K562 (cell line): ENCODE results near the gene CTSW. TPM values are rescaled to one million over a fixed set of nuclear protein-coding genes. Genes with fewer than 3 reads are reported as not detected.
A peak's percentile ranks its signal among the peaks of the same experiment; 100 is the strongest.

Experiments used
- ATAC-seq: fragments of 200-7000 bp; cut with Tn5 transposase; 3 replicates; pipeline ENCODE4 v1.9.1; 2020; ENCODE audit warnings: moderate library complexity
- BruUV-seq: library from RNA; stranded (reverse); fragments of 400-500 nt; replicated peaks from 2 replicates; lab custom pipeline; 2021; lab: Mats Ljungman, UMichigan
- CTCF ChIA-PET: fragments of 300-600 bp; formaldehyde crosslinking; extraction: SDS; loops from one replicate; lab custom pipeline; 2021; ENCODE audit warnings: low intra/inter-chr PET ratio; lab: Yijun Ruan, JAX
- POLR2A ChIA-PET: fragments of 300-600, 350-650 bp; sonication (Branson Sonifier 250); formaldehyde crosslinking; extraction: SDS; loops from one replicate; lab custom pipeline; 2021; ENCODE audit warnings: antibody characterized with exemption, inconsistent platforms; lab: Yijun Ruan, JAX
- DNase-seq, 4 experiments: peaks; one replicate each; pipeline versions ENCODE4 v3.0.0 to v3.0.0-alpha.2; 2011 to 2018; ENCODE audit warnings: low spot score in 3 of 4, mixed read lengths in 3 of 4; ENCODE audit errors: extremely low read depth in 1 of 4
- FAIRE-seq: peaks from 2 replicates; lab custom pipeline; 2011; peaks lifted over from hg19 to GRCh38; lab: Jason Lieb, UNC
- H2AFZ ChIP-seq: 2 replicates; pipeline ENCODE4 v1.6.0; 2011; ENCODE audit warnings: low read depth, low read length, control low read depth, inconsistent platforms
- H3K27ac ChIP-seq: fragments of 200-600 bp; 3 replicates; pipeline ENCODE4 v1.8.0; 2011; ENCODE audit warnings: low read depth, mild to moderate bottlenecking, control low read depth, inconsistent platforms, low read length, moderate library complexity, mixed read lengths; ENCODE audit errors: extremely low read depth
- H3K27me3 ChIP-seq, 2 experiments: fragments of 300-600 bp in 1 of 2; 2 replicates in 1 of 2; 3 replicates in 1 of 2; pipeline versions ENCODE4 v1.6.0 to v1.8.0; 2011; ENCODE audit warnings: inconsistent platforms in 2 of 2, low read length in 2 of 2, mild to moderate bottlenecking in 1 of 2, mixed read lengths in 1 of 2, moderate library complexity in 1 of 2; ENCODE audit not compliant: control insufficient read depth in 2 of 2, insufficient read depth in 2 of 2
- H3K36me3 ChIP-seq: fragments of 300-600 bp; 3 replicates; pipeline ENCODE4 v1.8.0; 2011; ENCODE audit warnings: mild to moderate bottlenecking, low read length, inconsistent platforms; ENCODE audit not compliant: control insufficient read depth, insufficient read depth
- H3K4me1 ChIP-seq, 2 experiments: fragments of 200-600 bp in 1 of 2; replicated peaks in 1 of 2; 2 replicates in 1 of 2; 3 replicates in 1 of 2; pipeline versions ENCODE4 v1.5.1 to v1.8.0; 2011; ENCODE audit warnings: inconsistent platforms in 2 of 2, low read length in 2 of 2, mild to moderate bottlenecking in 1 of 2, mixed read lengths in 1 of 2, moderate library complexity in 1 of 2; ENCODE audit not compliant: control insufficient read depth in 2 of 2, insufficient read depth in 2 of 2
- H3K4me2 ChIP-seq: 2 replicates; pipeline ENCODE4 v1.6.1; 2011; ENCODE audit warnings: low read length, control low read depth, inconsistent platforms, mixed read lengths; ENCODE audit not compliant: insufficient read depth
- H3K4me3 ChIP-seq: fragments of 200-600 bp; sonication (generic), shearing (Covaris generic); 2 replicates; pipeline ENCODE4 v1.5.1; 2016; ENCODE audit warnings: control low read depth, inconsistent platforms
- H3K79me2 ChIP-seq: fragments of 200-600 bp; 3 replicates; pipeline ENCODE4 v1.8.0; 2011; ENCODE audit warnings: low read length, inconsistent platforms; ENCODE audit not compliant: control insufficient read depth, insufficient read depth
- H3K9ac ChIP-seq, 2 experiments: 2 replicates each; pipeline versions ENCODE4 v1.6.0 to v1.6.1; 2011; ENCODE audit warnings: low read depth in 2 of 2, low read length in 2 of 2, control low read depth in 1 of 2, inconsistent platforms in 1 of 2, mild to moderate bottlenecking in 1 of 2, mixed read lengths in 1 of 2; ENCODE audit not compliant: insufficient read depth in 1 of 2
- H3K9me1 ChIP-seq: one replicate; pipeline ENCODE4 v1.6.0; 2011; ENCODE audit warnings: inconsistent platforms, mild to moderate bottlenecking, low read length, moderate library complexity; ENCODE audit not compliant: control insufficient read depth, insufficient read depth
- H3K9me3 ChIP-seq: replicated peaks from 2 replicates; pipeline ENCODE4 v1.5.1; 2011; ENCODE audit warnings: low read depth, low read length, inconsistent platforms; ENCODE audit not compliant: control insufficient read depth, insufficient read depth
- H4K20me1 ChIP-seq: replicated peaks from 2 replicates; pipeline ENCODE4 v1.6.1; 2011; ENCODE audit warnings: low read length, inconsistent platforms, mixed read lengths; ENCODE audit not compliant: control insufficient read depth, insufficient read depth
- RBM15 ChIP-seq: fragments of 200-400 bp; formaldehyde crosslinking; IDR thresholded peaks from 2 replicates; pipeline ENCODE4 v1.6.1; 2018; ENCODE audit warnings: mild to moderate bottlenecking, low read length, moderate library complexity; ENCODE audit not compliant: insufficient read depth
- ZC3H4 ChIP-seq: sonication (generic); formaldehyde crosslinking; IDR thresholded peaks from 2 replicates; pipeline ENCODE4 v1.9.0; 2021; ENCODE audit warnings: missing genetic modification reagents, borderline replicate concordance
- ZNF316 ChIP-seq: fragments of 450-650 bp; IDR thresholded peaks from 2 replicates; pipeline ENCODE4 v1.6.1; 2016
- WGBS: fragments of 100-300 bp; shearing (Covaris generic); methylation state at CpG from one replicate; pipeline ENCODE4 v1.1.6; 2016; ENCODE audit warnings: low coverage, mixed read lengths; ENCODE audit not compliant: insufficient coverage; ENCODE audit errors: missing lambda C conversion rate; 5-methylcytosine and 5-hydroxymethylcytosine counted together
- in situ Hi-C: fragments of 300-500 bp; cut with MboI; formaldehyde crosslinking; loops from 4 replicates; pipeline ENCODE4 v1.15.0; 2018; ENCODE audit warnings: inconsistent platforms, mixed read lengths
- intact Hi-C: fragments of 100-400 bp; cut with micrococcal nuclease; formaldehyde crosslinking; loops from 2 replicates; pipeline ENCODE4 v1.14.2; 2022
- polyA plus RNA-seq, 8 experiments: library from polyadenylated mRNA; depleted of rRNA in 4 of 8; stranded (reverse) in 5 of 8; unstranded in 3 of 8; fragments of >200 nt; fragmentation: Nextera tagmentation in 2 of 8; fragmentation: Illumina TruSeq in 1 of 8; extraction: Ambion mirVana in 2 of 8; extraction: Trizol in 1 of 8; gene quantifications; 2 replicates each; pipeline versions ENCODE4 v1.2.1 to v1.2.3, GENCODE V29; 2011 to 2014; ENCODE audit warnings: inconsistent platforms in 1 of 8, missing spikeins in 1 of 8
- total RNA-seq, 7 experiments: library from RNA; depleted of rRNA in 6 of 7; stranded (reverse); fragments of >200 nt in 6 of 7; fragmentation: Illumina TruSeq in 2 of 7; extraction: Trizol in 2 of 7; gene quantifications; 2 replicates each; pipeline versions ENCODE4 v1.2.1 to v1.2.3, GENCODE V29; 2011 to 2021; ENCODE audit warnings: low replicate concordance in 1 of 7
- TF ChIP-seq, protein P1 (sequence below): sonication (generic); formaldehyde crosslinking; IDR thresholded peaks from 2 replicates; pipeline ENCODE4 v1.8.0; 2023; ENCODE audit warnings: mild to moderate bottlenecking, missing genetic modification reagents

Gene CTSW
- total and polyA plus RNA-seq, 9 of the 15 experiments (the other 6 are each of a cell fraction or from before 2014, with no cell fraction given) = 0.04 TPM; not detected in 8

DNA sequence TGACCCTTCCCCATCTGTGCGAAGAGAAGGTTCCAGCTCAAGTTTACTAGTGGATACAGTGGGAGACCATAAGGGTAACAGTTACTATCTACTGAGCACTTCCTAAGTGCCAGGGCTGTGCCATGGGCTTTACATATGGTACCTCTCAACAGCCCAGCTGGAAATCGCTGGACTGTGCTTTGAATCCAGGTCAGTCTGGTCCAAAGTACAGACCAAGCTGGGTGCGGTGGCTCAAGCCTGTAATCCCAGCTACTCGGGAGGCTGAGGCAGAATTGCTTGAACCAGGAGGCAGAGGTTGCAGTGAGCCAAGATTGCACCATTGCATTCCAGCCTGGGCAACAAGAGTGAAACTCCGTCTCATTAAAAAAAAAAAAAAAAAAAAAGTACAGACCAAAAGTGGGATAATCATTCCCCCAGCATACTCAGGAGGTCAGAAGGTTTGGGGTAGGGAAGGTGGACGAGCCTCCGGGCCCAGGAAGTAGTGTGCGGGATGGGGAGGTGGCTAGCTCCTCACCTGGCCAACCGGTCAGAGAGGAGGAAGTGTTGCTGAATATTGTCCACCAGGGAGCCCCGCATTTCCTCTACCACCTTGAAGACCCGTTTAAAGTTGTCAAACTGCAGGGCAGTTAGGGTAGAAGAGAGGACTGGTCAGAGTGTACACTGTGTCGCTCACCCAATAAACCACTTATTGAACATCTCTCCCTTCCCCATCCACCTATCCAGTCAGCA lies 6.3 kb downstream of the CTSW start:
- 80% methylated on average over 10 of the region's 12 CpGs for WGBS
- H4K20me1 ChIP-seq = peaks cover 3% of the 10 kb centered on the region; the same call in 1 of the 2 replicates
- H3K4me3 ChIP-seq = no peak overlapping the region
- TF ChIP-seq ZNF316 (peak; percentile 42; the same call in 1 of the 2 replicates), RBM15 (no peak), ZC3H4 (CRISPR knock-in tag) (no peak)
- TF ChIP-seq, protein P1, sequence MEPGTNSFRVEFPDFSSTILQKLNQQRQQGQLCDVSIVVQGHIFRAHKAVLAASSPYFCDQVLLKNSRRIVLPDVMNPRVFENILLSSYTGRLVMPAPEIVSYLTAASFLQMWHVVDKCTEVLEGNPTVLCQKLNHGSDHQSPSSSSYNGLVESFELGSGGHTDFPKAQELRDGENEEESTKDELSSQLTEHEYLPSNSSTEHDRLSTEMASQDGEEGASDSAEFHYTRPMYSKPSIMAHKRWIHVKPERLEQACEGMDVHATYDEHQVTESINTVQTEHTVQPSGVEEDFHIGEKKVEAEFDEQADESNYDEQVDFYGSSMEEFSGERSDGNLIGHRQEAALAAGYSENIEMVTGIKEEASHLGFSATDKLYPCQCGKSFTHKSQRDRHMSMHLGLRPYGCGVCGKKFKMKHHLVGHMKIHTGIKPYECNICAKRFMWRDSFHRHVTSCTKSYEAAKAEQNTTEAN = no peak
- H3K9me1 ChIP-seq = no peaks in the 10 kb centered on the region
- CTCF ChIA-PET = interaction anchor here (0.5 to 1.4 kb wide), 3 partner anchors 11 to 260 kb away, joined by 3 to 5 read pairs (median 4); partner anchors contain the start of gene MUS81
- no peaks in the 10 kb centered on the region for H3K9me3 ChIP-seq
- no peaks in the 10 kb centered on the region for H3K27me3 ChIP-seq
- H3K9ac ChIP-seq = no peak overlapping the region
- ATAC-seq = no peak
- H2AFZ ChIP-seq = no peak overlapping the region
- H3K36me3 ChIP-seq = peaks cover 50% of the 10 kb centered on the region
- no peak overlapping the region for H3K27ac ChIP-seq
- POLR2A ChIA-PET = interaction anchor here (0.7 to 14.4 kb wide), 7 partner anchors 9 to 222 kb away, joined by 3 to 147 read pairs (median 10); partner anchors contain the start of genes CFL1, FOSL1, MUS81 and RNASEH2C
- intact Hi-C loops (loop anchor here (5.0 kb wide), 2 partner anchors 104 to 174 kb away; partner anchors contain the start of genes AP5B1 and KAT5), in situ Hi-C loops (no loop called here)
- no peak overlapping the region for H3K4me2 ChIP-seq
- no peak for FAIRE-seq
- DNase-seq = no peak
- H3K4me1 ChIP-seq = peaks cover 15 to 51% of the 10 kb centered on the region in 2 experiments
- BruUV-seq = no TSS peak
- peaks cover 23% of the 10 kb centered on the region for H3K79me2 ChIP-seq
